ENCODE measurements around the gene RUNX2.

- TF ChIP-seq POLR2A (IDR thresholded peaks at IDR 0.05) (no peak), CTCF (IDR thresholded peaks at IDR 0.05) (no peak)
Measured at GRCh38 chr6:45495429-45496084, 167.4 kb downstream of the RUNX2 start.

Measured in stomach (tissue), 4 donors.